GM23338 (cell line): ENCODE data around the gene LDB1.

ENCODE experiments used
- CREB1 ChIP-seq: fragments of 250-450 bp; sonication (Bioruptor Pico); IDR thresholded peaks from 2 replicates; pipeline ENCODE4 v1.5.0; 2020; ENCODE audit warnings: low read depth, mild to moderate bottlenecking, moderate library complexity
- CTCF ChIP-seq, 2 experiments: fragments of 200-600 bp in 1 of 2; sonication (generic) in 1 of 2; conservative IDR thresholded peaks; 2 replicates each; pipeline versions ENCODE4 v1.5.1 to v1.6.1; 2016 to 2017; ENCODE audit warnings: antibody characterized with exemption in 2 of 2, low read depth in 2 of 2, mild to moderate bottlenecking in 2 of 2, moderate library complexity in 1 of 2
- EZH2 ChIP-seq: fragments of 200-600 bp; sonication (generic); IDR thresholded peaks from one replicate; pipeline ENCODE4 v1.8.0; 2017; ENCODE audit warnings: antibody characterized with exemption, mild to moderate bottlenecking, low read depth; ENCODE audit not compliant: unreplicated experiment
- EZH2phosphoT487 ChIP-seq: fragments of 200-600 bp; sonication (generic); IDR thresholded peaks from one replicate; pipeline ENCODE4 v1.8.1; 2018; ENCODE audit warnings: antibody characterized with exemption; ENCODE audit not compliant: unreplicated experiment
- JUNB ChIP-seq: IDR thresholded peaks from one replicate; pipeline ENCODE4 v1.6.1; 2016; ENCODE audit warnings: antibody characterized with exemption; ENCODE audit not compliant: unreplicated experiment
- NANOG ChIP-seq: IDR thresholded peaks from 2 replicates; pipeline ENCODE4 v1.6.1; 2016; ENCODE audit warnings: antibody characterized with exemption, borderline replicate concordance
- POLR2AphosphoS5 ChIP-seq: IDR thresholded peaks from 2 replicates; pipeline ENCODE4 v1.6.1; 2016; ENCODE audit warnings: antibody characterized with exemption, low read depth
- REST ChIP-seq: IDR thresholded peaks from one replicate; pipeline ENCODE4 v1.6.1; 2018; ENCODE audit warnings: antibody characterized with exemption; ENCODE audit not compliant: unreplicated experiment
- ZNF114 ChIP-seq: fragments of 250-450 bp; sonication (Bioruptor Pico); IDR thresholded peaks from 2 replicates; pipeline ENCODE4 v1.5.0; 2020; ENCODE audit warnings: mild to moderate bottlenecking, moderate library complexity
- ZNF331 ChIP-seq: fragments of 250-450 bp; sonication (Bioruptor Pico); IDR thresholded peaks from 2 replicates; pipeline ENCODE4 v1.5.0; 2020; ENCODE audit warnings: low read depth, mild to moderate bottlenecking, moderate library complexity

- TF ChIP-seq REST, result no peak
- no peak for TF ChIP-seq EZH2
- TF ChIP-seq EZH2phosphoT487, result no peak
- TF ChIP-seq CTCF (conservative IDR thresholded peaks at IDR 0.05; ENCODE audit: low read depth in 2 of 2), result no peak
- TF ChIP-seq POLR2AphosphoS5, result no peak
- TF ChIP-seq CREB1 (CRISPR knock-in tag), result no peak
- no peak for TF ChIP-seq JUNB
- no peak for TF ChIP-seq ZNF331
- TF ChIP-seq NANOG, result no peak
- no peak for TF ChIP-seq ZNF114 (CRISPR knock-in tag)
Measured at GRCh38 chr10:102086196-102086595, 34.0 kb downstream of the LDB1 start.
